Smooth muscle cell (in vitro differentiated cells): ENCODE results near the gene CLTA. TPM values are rescaled to one million over a fixed set of nuclear protein-coding genes. Genes with fewer than 3 reads are reported as not detected.

ENCODE experiments used
- DNase-seq: peaks from one replicate; lab custom pipeline; 2025; ENCODE audit not compliant: unreplicated experiment; lab: John Stamatoyannopoulos, UW
- H2AFZ ChIP-seq: fragments of 200-600 bp; sonication (generic); 2 replicates; pipeline ENCODE4 v1.6.0; 2016; ENCODE audit warnings: antibody characterized with exemption, low read depth, mild to moderate bottlenecking
- H3F3A ChIP-seq: fragments of 200-600 bp; sonication (generic); 2 replicates; pipeline ENCODE4 v1.6.0; 2017; ENCODE audit warnings: antibody characterized with exemption, low read depth
- H3K27ac ChIP-seq: fragments of 200-600 bp; sonication (generic); 2 replicates; pipeline ENCODE4 v1.5.1; 2016; ENCODE audit warnings: low read depth, mild to moderate bottlenecking
- H3K27me3 ChIP-seq: fragments of 200-600 bp; sonication (generic); 2 replicates; pipeline ENCODE4 v1.6.1; 2016; ENCODE audit warnings: low read depth, mild to moderate bottlenecking
- H3K36me3 ChIP-seq: fragments of 200-600 bp; sonication (generic); 2 replicates; pipeline ENCODE4 v1.5.1; 2016; ENCODE audit warnings: low read depth
- H3K4me1 ChIP-seq: fragments of 200-600 bp; sonication (generic); 2 replicates; pipeline ENCODE4 v1.5.1; 2016; ENCODE audit warnings: low read depth
- H3K4me2 ChIP-seq: fragments of 200-600 bp; sonication (generic); 2 replicates; pipeline ENCODE4 v1.6.0; 2016; ENCODE audit warnings: mild to moderate bottlenecking
- H3K4me3 ChIP-seq: fragments of 200-600 bp; sonication (generic); 2 replicates; pipeline ENCODE4 v1.5.1; 2016; ENCODE audit warnings: mild to moderate bottlenecking
- H3K79me2 ChIP-seq: fragments of 200-600 bp; sonication (generic); 2 replicates; pipeline ENCODE4 v1.6.0; 2016; ENCODE audit warnings: low read depth, mild to moderate bottlenecking
- H3K9ac ChIP-seq: fragments of 200-600 bp; sonication (generic); 2 replicates; pipeline ENCODE4 v1.6.0; 2016; ENCODE audit warnings: low read depth
- H3K9me3 ChIP-seq: fragments of 200-600 bp; sonication (generic); replicated peaks from 2 replicates; pipeline ENCODE4 v1.5.1; 2016; ENCODE audit warnings: low read depth
- H4K20me1 ChIP-seq: fragments of 200-600 bp; sonication (generic); 2 replicates; pipeline ENCODE4 v1.6.0; 2016; ENCODE audit warnings: low read depth
- CTCF ChIP-seq: fragments of 200-600 bp; sonication (generic); IDR thresholded peaks from 2 replicates; pipeline ENCODE4 v1.5.1; 2017; ENCODE audit warnings: borderline replicate concordance, mild to moderate bottlenecking, antibody characterized with exemption; ENCODE audit not compliant: insufficient read depth, poor library complexity, severe bottlenecking
- WGBS: methylation state at CpG from one replicate; pipeline ENCODE4 v1.1.7; 2016; ENCODE audit warnings: low lambda C conversion rate; 5-methylcytosine and 5-hydroxymethylcytosine counted together
- polyA plus RNA-seq: library from polyadenylated mRNA; unstranded; fragments of >200 nt; fragmentation: Nextera tagmentation; extraction: Ambion mirVana; gene quantifications from 2 replicates; pipeline ENCODE4 v1.2.1, GENCODE V29; 2016
- total RNA-seq: library from RNA; depleted of rRNA; stranded (reverse); fragments of >200 nt; gene quantifications from 2 replicates; pipeline ENCODE4 v1.2.3, GENCODE V29; 2014

The CLTA gene
- total and polyA plus RNA-seq, 2 experiments from 2014 or later: 206 to 226 TPM

- peaks cover 25% of the 10 kb centered on the region for H3K79me2 ChIP-seq
- no peaks in the 10 kb centered on the region for H3K27me3 ChIP-seq
- H3K4me3 ChIP-seq: no peak overlapping the region
- H3K4me1 ChIP-seq: peaks cover 12% of the 10 kb centered on the region
- peak overlapping the region; percentile 93 for H3K27ac ChIP-seq
- WGBS: 38% methylated on average over 4 of the region's 4 CpGs
- no peak for TF ChIP-seq CTCF
- no peak for DNase-seq
- no peak overlapping the region for H2AFZ ChIP-seq
- H3K9me3 ChIP-seq: no peaks in the 10 kb centered on the region
- peaks cover 14% of the 10 kb centered on the region for H3K36me3 ChIP-seq
- peak overlapping the region; percentile 61 for H3K4me2 ChIP-seq
- peak overlapping the region; percentile 46 for H3K9ac ChIP-seq
- peaks cover 47% of the 10 kb centered on the region for H3F3A ChIP-seq
- H4K20me1 ChIP-seq: peaks cover 79% of the 10 kb centered on the region
Observed at GRCh38 chr9:36207016-36207415, 16.3 kb downstream of the CLTA start.

GRCh38 chr9:36207546-36208012 is 16.9 kb downstream of the CLTA start:
- DNase-seq: no peak
- H3K9me3 ChIP-seq: no peaks in the 10 kb centered on the region
- peaks cover 25% of the 10 kb centered on the region for H3K79me2 ChIP-seq
- peaks cover 48% of the 10 kb centered on the region for H3F3A ChIP-seq
- peaks cover 12% of the 10 kb centered on the region for H3K4me1 ChIP-seq
- H3K4me2 ChIP-seq: peak overlapping the region; percentile 61
- no peak overlapping the region for H2AFZ ChIP-seq
- TF ChIP-seq CTCF: no peak
- no peak overlapping the region for H3K4me3 ChIP-seq
- 13% methylated on average over 1 of the region's 1 CpG for WGBS
- no peaks in the 10 kb centered on the region for H3K27me3 ChIP-seq
- H3K36me3 ChIP-seq: peaks cover 14% of the 10 kb centered on the region
- peaks cover 81% of the 10 kb centered on the region for H4K20me1 ChIP-seq
- peak overlapping the region; percentile 93 for H3K27ac ChIP-seq
- H3K9ac ChIP-seq: peak overlapping the region; percentile 55

- no peaks in the 10 kb centered on the region for H3K27me3 ChIP-seq
- no peak overlapping the region for H2AFZ ChIP-seq
- peaks cover 59% of the 10 kb centered on the region for H3F3A ChIP-seq
- H3K4me3 ChIP-seq: no peak overlapping the region
- H3K9me3 ChIP-seq: no peaks in the 10 kb centered on the region
- H3K4me2 ChIP-seq: peak overlapping the region; percentile 61
- H3K36me3 ChIP-seq: peaks cover 8% of the 10 kb centered on the region
- peaks cover 84% of the 10 kb centered on the region for H4K20me1 ChIP-seq
- no peak for DNase-seq
- peak overlapping the region; percentile 55 for H3K9ac ChIP-seq
- 62% methylated on average over 10 of the region's 10 CpGs for WGBS
- H3K79me2 ChIP-seq: peaks cover 25% of the 10 kb centered on the region
- peak overlapping the region; percentile 93 for H3K27ac ChIP-seq
- peaks cover 12% of the 10 kb centered on the region for H3K4me1 ChIP-seq
- no peak for TF ChIP-seq CTCF
Observed at GRCh38 chr9:36208521-36209253, 18.0 kb downstream of the CLTA start.
